NCI-H460 (cell line): Measurements from ENCODE around the gene ADAMTS17. TPM values are rescaled to one million over a fixed set of nuclear protein-coding genes. Genes with fewer than 3 reads are reported as not detected.
"Not testable (repeated sequence)": the region's sequence is repeated elsewhere in the genome, so short reads cannot be mapped to it uniquely, and the experiment has no call there.

ENCODE experiments used
- DNase-seq: peaks from one replicate; pipeline ENCODE4 v3.0.0-alpha.2; 2016; ENCODE audit warnings: low read depth; ENCODE audit errors: extremely low read depth
- total RNA-seq: library from RNA; depleted of rRNA; stranded (reverse); fragments of >200 nt; shearing (Covaris generic); gene quantifications from 2 replicates; pipeline ENCODE4 v1.2.3, GENCODE V29; 2014

The ADAMTS17 gene
- total RNA-seq, 1 experiment from 2014 or later: 0.15 TPM

GRCh38 chr15:100341239-100341749, 481 bp downstream of the ADAMTS17 start:
- no peak for DNase-seq

- DNase-seq: no peak
Observed at GRCh38 chr15:100340721-100341238, 995 bp downstream of the ADAMTS17 start.

DNA sequence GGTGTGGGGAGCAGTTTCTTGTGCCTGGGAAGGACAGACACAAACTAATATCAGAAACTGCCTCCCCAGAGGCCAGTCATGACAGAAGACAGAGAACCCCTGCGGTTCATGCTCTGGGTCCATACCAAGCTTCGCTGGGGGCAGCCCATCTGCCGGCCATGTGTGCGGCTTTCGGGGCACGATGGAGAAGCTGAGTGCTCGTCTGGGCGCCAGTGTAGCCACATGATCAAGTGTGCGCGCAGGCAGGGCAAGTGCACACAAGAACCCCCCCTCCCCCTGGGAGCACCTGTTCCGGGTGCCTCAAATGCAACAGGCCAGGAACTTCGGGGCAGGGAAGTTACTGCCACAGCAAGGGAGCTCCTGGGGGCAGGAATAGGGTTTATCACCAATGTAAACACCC, 1.8 kb downstream of the ADAMTS17 start:
- no peak for DNase-seq

DNA sequence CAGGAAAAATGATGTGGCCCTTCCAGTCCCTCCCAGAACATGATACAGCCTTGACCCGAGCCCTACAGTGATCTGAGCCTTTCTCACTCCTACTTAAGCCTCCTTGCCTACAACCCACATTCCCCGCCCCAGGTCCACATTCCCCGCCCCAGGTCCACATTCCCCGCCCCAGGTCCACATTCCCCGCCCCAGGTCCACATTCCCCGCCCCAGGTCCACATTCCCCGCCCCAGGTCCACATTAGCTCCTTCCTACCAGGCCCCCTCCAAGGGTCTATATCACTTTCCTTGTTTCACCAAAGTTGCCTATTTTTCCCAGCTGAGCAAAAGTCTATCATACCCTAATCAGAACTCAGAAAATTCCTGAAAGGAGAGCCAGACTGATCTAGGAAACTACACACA, 2.3 kb downstream of the ADAMTS17 start:
- not testable (repeated sequence) for DNase-seq

- DNase-seq: peak; percentile 24
Observed at GRCh38 chr15:100338971-100339444, 2.8 kb downstream of the ADAMTS17 start.

DNA sequence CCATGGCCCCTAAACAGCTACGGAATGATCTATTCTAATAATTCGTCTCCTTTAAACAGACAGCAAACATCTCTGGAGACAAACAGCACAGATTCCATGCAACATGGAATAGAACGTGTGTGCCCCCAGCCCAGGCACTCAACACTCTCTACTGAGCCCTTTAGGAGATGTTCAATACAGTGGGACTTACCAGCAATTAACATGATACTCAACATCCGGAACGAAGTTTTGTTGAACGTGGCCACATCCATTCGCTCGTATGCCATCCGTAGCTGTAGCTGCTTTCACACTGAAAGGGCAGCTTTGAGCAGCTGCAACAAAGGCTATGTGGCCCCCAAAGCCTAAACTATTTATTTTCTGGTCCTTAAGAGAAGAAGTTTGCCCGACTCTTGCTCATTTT, 3.5 kb downstream of the ADAMTS17 start:
- DNase-seq: no peak

DNA sequence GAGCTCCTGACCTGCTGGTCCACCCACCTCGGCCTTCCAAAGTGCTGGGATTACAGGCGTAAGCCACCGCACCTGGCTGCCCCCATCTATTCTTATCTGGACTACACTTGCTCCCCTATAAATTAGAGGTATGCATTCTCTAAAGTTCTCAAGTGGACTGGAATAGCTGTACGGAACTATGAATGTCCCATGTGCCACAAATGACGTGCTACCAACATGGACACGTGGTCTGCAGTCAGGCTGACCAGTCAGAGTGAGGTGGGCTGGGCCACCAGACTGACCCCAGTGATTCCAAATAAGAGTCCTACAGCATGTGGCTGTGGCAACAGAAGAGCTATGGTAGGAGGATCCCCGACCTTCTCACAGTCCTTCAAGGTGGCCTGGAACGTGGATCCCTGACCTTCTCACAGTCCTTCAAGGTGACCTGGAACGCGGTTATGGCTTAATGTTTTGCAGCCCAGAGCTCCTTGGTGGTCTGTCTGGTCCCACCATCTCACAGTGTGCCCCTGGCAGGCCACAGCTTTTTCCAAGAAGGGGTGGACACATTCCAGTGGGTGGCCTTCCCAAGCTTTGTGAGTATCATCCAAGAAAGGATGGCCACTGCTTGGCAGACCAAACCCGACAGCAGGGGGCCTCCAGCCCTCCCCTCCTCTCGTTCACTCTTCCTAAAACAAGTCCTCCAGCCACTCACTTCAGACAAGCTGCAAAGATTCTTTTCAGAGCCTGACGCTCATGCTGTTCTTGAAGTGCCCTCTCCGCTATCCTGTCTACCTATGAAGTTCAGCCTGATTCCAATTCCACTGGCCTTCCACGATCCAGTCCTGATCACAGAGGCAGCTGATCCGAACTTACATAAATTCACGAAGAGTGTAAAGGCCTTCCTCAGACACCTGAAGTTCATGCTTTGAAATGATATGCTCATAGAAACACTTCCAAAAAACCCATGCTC, 4.4 kb downstream of the ADAMTS17 start:
- no peak for DNase-seq

DNA sequence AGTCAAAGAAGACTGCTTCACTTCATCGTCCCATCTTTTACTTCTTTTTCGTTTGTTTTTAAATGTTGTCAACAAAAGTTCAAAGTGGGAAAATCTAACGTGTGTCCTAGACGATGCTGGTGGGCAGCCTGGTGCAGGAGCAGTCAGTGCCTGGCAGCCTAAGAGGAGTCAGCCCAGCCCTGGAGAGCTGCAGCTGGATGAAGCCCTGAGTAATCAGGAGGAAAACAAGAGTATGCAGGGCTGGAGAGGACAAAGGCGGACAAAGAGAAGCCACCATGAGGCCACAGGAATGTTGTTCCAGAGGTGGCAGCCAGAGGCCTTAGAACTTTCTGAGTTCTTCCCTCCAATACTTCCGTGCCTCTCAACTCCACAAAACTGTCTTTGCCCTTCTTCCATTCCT, 5.7 kb downstream of the ADAMTS17 start:
- no peak for DNase-seq

DNA sequence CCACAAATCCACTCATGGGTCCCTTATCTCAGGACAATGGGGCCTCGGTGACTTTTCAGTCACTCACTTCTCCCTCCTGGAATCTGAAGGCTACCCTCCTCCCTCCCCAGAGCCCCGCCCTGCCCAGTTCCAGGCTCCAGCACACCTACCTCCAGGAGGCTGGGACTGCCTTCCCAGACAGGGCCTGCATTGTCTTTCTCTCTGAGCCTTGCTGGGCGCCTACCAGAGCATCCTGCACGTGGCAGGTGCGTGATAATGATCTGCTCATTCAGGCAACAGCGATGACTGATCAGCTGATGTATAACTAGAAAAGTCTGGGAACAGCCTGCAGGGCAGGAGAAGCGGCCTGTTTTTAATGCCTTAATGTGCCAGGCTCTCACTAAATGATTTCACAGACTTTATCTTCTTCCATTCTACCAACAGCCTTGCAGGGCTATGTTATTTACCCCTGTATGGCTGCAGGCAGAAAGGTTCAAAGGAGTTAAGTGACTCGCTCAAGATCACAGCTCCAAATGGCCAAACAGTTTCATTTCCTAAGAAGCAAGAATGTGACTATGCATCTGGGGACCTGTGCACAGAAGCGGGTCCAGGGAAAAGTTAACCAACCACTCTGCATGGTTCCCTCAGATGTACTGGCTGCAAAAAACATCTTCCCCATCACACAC, 6.3 kb downstream of the ADAMTS17 start:
- DNase-seq: no peak

DNA sequence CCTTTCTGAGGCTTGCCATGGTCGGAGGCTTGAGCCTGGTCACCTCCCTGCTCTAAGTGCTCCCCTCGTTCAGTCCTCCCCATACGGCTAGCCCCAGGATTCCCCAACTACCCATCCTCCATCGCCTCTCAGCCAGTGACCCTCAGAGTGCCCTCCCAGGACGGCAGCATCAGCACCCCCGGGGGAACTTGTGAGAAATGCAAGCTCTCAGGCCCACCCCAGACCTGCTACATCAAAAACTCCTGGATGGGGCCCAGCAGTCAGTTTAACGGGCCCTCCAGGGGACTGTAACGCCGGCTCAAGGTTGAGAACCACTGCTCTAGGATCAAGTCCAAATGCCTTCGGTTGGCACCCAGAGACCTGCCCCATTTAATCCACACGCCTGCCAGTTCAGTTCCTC, 6.9 kb downstream of the ADAMTS17 start:
- no peak for DNase-seq

- DNase-seq: no peak
Observed at GRCh38 chr15:100334456-100334855, 7.3 kb downstream of the ADAMTS17 start.

DNA sequence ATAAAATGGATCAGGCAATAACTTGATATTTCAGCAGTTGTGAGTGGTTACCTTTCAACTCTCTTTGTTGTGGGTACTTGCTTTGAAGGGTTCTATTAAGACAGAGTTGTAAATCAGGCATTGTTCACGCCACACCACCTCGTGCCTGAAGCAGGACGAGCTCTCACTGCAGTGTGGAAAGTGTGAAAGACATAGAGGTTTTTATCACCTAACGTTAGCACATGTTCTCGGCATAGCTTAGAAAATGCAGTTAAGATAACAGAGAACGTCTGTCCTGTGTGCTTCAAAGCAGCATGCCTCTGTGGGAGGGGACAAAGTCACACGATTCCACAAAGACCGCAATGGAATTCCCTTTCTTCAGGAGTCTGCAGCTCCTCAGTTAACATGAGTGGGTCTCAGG, 7.8 kb downstream of the ADAMTS17 start:
- DNase-seq: no peak

- DNase-seq: no peak
Observed at GRCh38 chr15:100333236-100333635, 8.5 kb downstream of the ADAMTS17 start.

DNA sequence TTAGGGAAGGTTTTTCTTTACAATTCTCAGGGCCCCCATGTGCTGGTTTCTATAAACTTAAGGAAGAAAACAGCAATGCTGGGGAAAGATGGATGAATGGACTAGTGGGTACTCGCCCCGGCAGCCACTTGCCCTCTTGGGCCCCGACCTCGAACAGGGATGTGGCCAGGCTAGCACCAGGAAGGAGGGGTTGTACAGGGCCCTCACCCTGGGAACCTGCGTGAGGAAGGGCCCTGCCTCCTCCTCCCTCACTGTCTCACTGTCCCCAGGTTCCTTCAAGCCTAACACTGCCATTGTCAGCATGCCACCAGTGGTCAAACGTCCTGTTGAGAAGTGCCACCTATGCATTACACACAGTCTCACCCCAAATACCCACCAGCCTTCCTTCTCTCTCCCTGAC, 9.1 kb downstream of the ADAMTS17 start:
- no peak for DNase-seq

DNA sequence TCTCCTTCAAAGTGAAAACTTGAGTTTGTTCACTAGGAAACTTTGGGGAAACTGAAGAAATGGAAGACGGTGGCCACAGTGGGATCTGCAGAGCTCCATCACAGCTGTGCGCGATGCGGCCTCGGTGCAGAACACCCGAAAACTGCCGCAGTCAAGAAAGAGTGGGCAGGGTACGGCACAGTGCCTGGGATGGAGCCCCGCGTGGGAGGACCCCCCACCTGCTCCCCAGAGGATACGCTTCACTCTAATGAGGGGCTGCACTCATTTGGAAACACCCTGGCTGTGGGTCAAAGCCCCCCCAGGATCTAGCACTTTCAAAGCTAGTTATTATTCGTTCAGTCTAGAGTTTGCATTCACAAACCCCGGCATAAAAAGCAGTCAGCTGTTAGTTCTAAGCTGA, 9.5 kb downstream of the ADAMTS17 start:
- no peak for DNase-seq

- DNase-seq: no peak
Observed at GRCh38 chr15:100330629-100331215, 11.1 kb downstream of the ADAMTS17 start.

DNA sequence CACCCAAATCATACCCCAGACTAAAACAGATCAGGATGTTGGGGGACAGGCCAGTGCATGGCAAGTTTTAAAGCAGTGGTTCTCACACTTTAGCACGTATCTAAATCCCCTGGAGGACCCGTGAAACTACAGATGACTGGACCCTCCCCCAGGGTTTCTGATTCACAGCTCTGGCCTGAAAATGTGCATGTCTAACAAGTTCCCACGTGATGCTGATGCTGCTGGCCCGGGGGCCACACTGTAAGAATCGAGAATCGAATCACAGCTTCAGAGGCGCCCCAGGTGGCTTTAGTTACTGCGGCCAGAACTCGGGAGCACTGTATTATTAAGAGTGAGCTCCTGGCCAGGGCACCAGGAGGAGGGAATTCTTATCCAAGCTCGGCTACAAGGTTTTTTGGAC, 11.6 kb downstream of the ADAMTS17 start:
- no peak for DNase-seq

- no peak for DNase-seq
Observed at GRCh38 chr15:100328796-100329195, 13.0 kb downstream of the ADAMTS17 start.

GRCh38 chr15:100318880-100319279, 22.9 kb downstream of the ADAMTS17 start:
- no peak for DNase-seq

GRCh38 chr15:100314809-100315400, 26.9 kb downstream of the ADAMTS17 start:
- no peak for DNase-seq
